WI38 (cell line): ENCODE results near the gene ZNF791.

Experiments
- H3K4me3 ChIP-seq: 2 replicates; pipeline ENCODE4 v1.5.1; 2011; ENCODE audit warnings: low read depth, mild to moderate bottlenecking, control low read depth, low read length
- TF ChIP-seq, protein P1 (sequence below): IDR thresholded peaks from 2 replicates; pipeline ENCODE4 v1.5.1; 2012; ENCODE audit warnings: low read depth, mild to moderate bottlenecking, control low read depth, low read length

The ZNF791 gene

DNA sequence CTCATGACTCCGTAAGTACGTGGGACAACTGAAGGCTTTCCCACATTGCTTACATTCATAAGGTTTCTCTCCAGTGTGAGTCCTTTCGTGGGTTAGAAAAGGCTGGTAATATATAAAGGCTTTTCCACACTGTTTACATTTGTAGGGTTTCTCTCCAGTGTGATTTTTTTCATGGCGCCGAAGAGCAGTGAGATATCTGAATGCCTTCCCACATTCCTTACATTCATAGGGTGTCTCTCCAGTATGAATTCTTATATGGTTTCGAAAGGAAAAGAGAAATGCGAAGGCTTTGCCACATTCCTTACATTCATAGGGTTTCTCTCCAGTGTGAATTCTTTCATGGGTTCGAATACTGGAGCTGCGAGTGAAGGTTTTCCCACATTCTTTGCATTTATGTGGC, 29.6 kb upstream of the ZNF791 start:
- TF ChIP-seq, protein P1, sequence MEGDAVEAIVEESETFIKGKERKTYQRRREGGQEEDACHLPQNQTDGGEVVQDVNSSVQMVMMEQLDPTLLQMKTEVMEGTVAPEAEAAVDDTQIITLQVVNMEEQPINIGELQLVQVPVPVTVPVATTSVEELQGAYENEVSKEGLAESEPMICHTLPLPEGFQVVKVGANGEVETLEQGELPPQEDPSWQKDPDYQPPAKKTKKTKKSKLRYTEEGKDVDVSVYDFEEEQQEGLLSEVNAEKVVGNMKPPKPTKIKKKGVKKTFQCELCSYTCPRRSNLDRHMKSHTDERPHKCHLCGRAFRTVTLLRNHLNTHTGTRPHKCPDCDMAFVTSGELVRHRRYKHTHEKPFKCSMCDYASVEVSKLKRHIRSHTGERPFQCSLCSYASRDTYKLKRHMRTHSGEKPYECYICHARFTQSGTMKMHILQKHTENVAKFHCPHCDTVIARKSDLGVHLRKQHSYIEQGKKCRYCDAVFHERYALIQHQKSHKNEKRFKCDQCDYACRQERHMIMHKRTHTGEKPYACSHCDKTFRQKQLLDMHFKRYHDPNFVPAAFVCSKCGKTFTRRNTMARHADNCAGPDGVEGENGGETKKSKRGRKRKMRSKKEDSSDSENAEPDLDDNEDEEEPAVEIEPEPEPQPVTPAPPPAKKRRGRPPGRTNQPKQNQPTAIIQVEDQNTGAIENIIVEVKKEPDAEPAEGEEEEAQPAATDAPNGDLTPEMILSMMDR: no peak
- H3K4me3 ChIP-seq: no peak overlapping the region

DNA sequence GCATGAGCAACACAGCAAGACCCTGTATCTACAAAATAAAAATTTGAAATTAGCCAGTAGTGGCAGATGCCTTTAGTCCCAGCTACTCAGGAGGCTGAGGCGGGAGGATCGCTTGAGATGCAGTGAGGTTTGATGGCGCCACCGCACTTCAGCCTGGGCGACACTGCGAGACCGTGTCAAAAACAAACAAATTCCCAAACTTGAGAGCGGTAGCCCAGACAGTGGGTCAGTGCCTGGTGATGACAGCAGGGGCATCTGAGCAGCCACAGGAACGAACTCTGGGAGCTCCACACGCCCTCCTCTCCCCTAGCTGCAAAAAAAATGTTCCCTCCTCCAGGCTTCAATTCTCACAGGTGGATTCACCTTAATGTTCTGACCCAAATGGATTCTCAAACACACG, 14.2 kb upstream of the ZNF791 start:
- TF ChIP-seq, protein P1: no peak
- H3K4me3 ChIP-seq: no peak overlapping the region

DNA sequence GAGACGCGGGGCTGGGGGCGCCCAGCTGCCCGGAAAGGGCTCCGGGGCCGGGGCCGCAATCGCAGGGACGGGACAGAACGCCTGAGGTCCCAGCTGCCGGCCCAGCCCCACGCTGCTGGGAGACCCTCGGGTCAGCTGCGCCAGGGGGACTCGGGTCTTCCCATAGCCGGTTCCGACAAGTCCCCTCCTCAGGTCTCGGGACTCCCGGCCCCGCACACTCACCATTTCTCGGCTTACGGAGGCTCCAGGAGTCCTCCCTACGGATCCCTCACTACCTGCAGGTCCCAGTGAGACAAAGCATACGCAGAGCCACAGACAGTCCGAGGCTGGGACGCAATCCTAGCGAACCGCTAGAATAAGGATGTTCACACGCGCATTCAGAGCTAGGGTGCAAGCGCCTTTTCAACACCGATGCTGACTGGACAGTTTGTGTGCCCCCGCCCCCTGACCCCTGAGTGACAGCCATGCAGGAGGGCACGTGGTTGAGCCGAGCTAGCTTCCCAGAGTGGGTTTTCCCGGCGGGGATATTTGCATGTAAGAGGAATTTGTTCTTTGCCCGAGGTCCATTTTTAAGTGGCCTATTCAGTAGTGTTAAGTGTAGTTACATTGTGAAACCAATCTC, 13.7 kb upstream of the ZNF791 start:
- H3K4me3 ChIP-seq: no peak overlapping the region
- TF ChIP-seq, protein P1: no peak

DNA sequence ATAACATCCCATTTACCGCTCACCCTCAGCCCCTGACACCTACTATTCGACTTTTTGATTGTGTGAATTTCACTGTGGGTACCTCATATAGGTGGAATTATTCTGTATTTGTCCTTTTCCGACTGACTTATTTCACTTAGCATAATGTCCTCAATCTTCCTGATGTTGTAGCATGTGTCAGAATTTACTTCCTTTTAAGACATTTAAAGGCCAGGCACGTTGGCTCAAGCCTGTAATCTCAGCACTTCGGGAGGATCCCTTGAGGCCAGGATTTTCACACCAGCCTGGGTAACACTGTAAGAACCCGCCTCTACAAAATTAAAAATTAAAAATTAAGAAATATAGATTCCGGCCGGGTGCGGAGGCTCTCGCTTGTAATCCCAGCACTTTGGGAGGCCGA, 13.1 kb upstream of the ZNF791 start:
- TF ChIP-seq, protein P1: no peak
- H3K4me3 ChIP-seq: no peak overlapping the region

DNA sequence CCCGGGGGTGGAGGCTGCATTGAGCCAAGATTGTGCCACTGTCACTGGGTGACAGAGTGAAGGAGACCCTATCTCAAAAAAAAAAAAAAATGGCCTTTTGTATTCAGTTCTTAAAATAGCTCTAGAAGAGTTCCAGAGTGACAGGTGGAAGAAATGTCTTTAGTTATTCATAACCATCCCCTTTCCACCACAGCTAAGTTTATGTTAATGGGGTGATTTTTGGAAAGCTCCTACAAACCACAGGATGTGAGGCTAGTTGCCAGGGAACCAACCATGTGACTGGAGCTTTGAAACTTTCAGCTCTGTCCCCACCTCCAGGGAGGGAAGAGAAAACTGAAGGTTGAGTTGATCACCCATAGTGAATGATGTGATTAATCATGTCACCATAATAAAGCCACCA, 7.0 kb upstream of the ZNF791 start:
- TF ChIP-seq, protein P1: no peak
- no peak overlapping the region for H3K4me3 ChIP-seq

DNA sequence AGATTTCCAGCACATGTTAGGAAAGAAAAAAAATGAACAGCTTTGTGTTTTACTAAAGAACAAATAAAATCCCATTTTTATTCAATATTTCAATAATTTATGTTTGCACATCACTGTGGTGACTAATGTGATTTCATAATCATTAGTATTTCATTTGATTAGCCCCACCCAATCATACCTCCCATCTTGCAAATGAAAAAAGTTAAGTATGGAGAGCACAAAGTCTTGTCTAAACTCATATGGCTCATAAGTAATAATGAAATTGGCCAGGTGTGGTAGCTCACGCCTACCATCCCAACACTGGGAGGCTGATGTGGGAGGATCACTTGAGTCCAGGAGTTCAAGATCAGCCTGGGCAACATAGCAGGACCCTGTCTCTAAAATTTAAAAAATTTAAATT, 3.9 kb upstream of the ZNF791 start:
- H3K4me3 ChIP-seq: no peak overlapping the region
- TF ChIP-seq, protein P1: no peak

DNA sequence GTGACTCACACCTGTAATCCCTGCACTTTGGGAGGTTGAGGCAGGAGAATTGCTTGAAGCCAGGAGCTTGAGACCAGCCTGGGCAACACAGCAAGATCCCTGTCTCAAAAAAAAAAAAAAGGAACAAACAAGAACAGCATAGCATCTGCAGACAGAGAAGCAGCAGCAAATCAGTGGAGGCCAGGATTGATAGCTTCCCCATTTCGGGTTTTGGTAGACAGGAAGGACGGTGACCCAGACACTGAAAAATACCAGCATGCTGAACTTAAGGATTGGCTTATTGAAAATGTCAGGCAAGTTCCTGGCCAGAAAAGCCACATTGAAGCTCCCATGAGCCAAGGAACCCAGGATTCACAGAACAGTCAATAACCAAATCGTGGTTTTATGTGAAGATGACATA, 3.1 kb upstream of the ZNF791 start:
- TF ChIP-seq, protein P1: no peak
- H3K4me3 ChIP-seq: no peak overlapping the region
